Measurements from ENCODE around the gene CPB1.

CPB1 gene

GRCh38 chr3:148884261-148884660, 56.6 kb downstream of the CPB1 start:
- no peak for DNase-seq

- no peak for DNase-seq
Measured at GRCh38 chr3:148889828-148890227, 62.2 kb downstream of the CPB1 start.

GRCh38 chr3:148896062-148896461, 68.5 kb downstream of the CPB1 start:
- DNase-seq = no peak

- no peak for DNase-seq
Measured at GRCh38 chr3:148901987-148902791, 74.6 kb downstream of the CPB1 start.

- DNase-seq = no peak
Measured at GRCh38 chr3:148903022-148903442, 75.4 kb downstream of the CPB1 start.

GRCh38 chr3:148903941-148904340, 76.3 kb downstream of the CPB1 start:
- no peak for DNase-seq

- DNase-seq = no peak
Measured at GRCh38 chr3:148906667-148907066, 79.1 kb downstream of the CPB1 start.

Measured in NCI-H1417 treated with DMSO at 0.1 percent for 48 hours (cell line).